ENCODE data around the gene PAIP1.

DNA sequence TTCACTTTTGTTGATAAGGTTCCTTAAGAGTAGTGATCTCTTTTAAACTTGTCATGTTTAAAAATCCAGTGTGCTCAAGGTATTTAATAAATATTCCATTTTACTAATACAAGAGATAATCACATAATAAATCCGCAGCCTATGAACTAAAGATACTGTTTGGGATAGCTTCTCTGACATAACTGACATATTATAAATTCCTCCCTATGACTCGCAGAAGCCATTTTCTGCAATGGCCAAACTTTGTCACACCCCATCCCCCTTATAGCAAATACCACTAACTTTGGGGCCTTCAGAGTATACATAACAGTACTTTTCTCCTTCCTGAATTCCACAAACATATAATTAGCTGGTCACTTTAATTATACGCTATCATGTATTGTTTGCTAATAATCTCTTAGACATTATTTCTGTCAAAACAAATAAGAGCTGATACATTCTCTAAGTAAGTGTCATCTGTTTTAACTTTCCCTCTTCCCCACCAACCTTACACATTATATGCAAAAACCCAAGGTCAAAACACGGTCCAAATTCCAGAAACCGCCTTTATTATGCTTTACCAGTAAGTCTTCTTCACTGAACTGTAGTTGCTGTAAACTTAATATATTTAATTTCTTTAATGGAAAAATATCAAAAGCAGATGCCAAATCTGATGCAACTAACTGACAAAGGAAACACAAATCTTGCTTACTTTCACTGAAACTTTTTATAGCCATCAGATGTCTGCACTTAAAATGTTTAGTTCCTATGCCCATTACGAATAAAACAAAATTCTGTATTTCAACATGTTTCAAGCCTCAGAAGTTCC, 74.2 kb downstream of the PAIP1 start:
- TF ChIP-seq YY1 (IDR thresholded peaks at IDR 0.05; ENCODE audit: low read depth), result no peak
- TF ChIP-seq RAD21 (IDR thresholded peaks at IDR 0.05; ENCODE audit: low read depth), result no peak
- TF ChIP-seq CEBPB (IDR thresholded peaks at IDR 0.05), result no peak
- TF ChIP-seq, protein P1, sequence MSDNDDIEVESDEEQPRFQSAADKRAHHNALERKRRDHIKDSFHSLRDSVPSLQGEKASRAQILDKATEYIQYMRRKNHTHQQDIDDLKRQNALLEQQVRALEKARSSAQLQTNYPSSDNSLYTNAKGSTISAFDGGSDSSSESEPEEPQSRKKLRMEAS (IDR thresholded peaks at IDR 0.05), result no peak

Data from Ishikawa (cell line).